NCI-H2107 treated with DMSO at 0.1 percent for 48 hours (cell line): Measurements from ENCODE around the gene COPS2.

Source experiments
- DNase-seq: peaks from one replicate; lab custom pipeline; 2025; ENCODE audit not compliant: unreplicated experiment; lab: John Stamatoyannopoulos, UW

Gene COPS2

GRCh38 chr15:49163678-49164077 is 8.3 kb upstream of the COPS2 start:
- DNase-seq: no peak

- DNase-seq: peak; percentile 26
These were observed 632 bp upstream of the COPS2 start for GRCh38 chr15:49155834-49156627.

GRCh38 chr15:49154799-49155109 is 645 bp downstream of the COPS2 start:
- no peak for DNase-seq

GRCh38 chr15:49154359-49154758 is 1.0 kb downstream of the COPS2 start:
- DNase-seq: no peak

- no peak for DNase-seq
These were observed 2.7 kb downstream of the COPS2 start for GRCh38 chr15:49152552-49153312.

- no peak for DNase-seq
These were observed 3.6 kb downstream of the COPS2 start for GRCh38 chr15:49151831-49152230.

- DNase-seq: no peak
These were observed 6.7 kb downstream of the COPS2 start for GRCh38 chr15:49148727-49149126.

GRCh38 chr15:49148298-49148697 is 7.1 kb downstream of the COPS2 start:
- DNase-seq: no peak

- no peak for DNase-seq
These were observed 9.5 kb downstream of the COPS2 start for GRCh38 chr15:49145651-49146609.

GRCh38 chr15:49137861-49138260 is 17.5 kb downstream of the COPS2 start:
- no peak for DNase-seq

- DNase-seq: no peak
These were observed 19.5 kb downstream of the COPS2 start for GRCh38 chr15:49135911-49136310.

GRCh38 chr15:49135342-49135857 is 20.0 kb downstream of the COPS2 start:
- no peak for DNase-seq

GRCh38 chr15:49134683-49135341 is 20.6 kb downstream of the COPS2 start:
- DNase-seq: no peak

- DNase-seq: no peak
These were observed 24.0 kb downstream of the COPS2 start for GRCh38 chr15:49131403-49131802.

GRCh38 chr15:49124371-49124770 is 31.0 kb downstream of the COPS2 start:
- no peak for DNase-seq

- no peak for DNase-seq
These were observed 32.8 kb downstream of the COPS2 start for GRCh38 chr15:49122541-49123062.

GRCh38 chr15:49121901-49122300 is 33.5 kb downstream of the COPS2 start:
- no peak for DNase-seq

GRCh38 chr15:49120832-49121231 is 34.6 kb downstream of the COPS2 start:
- DNase-seq: no peak

- no peak for DNase-seq
These were observed 39.1 kb downstream of the COPS2 start for GRCh38 chr15:49116108-49116857.

GRCh38 chr15:49115062-49115461 is 40.3 kb downstream of the COPS2 start:
- no peak for DNase-seq
